GM18498 (cell line): ENCODE measurements around the gene TCP10L.
"Not testable (repeated sequence)": the region's sequence is repeated elsewhere in the genome, so short reads cannot be mapped to it uniquely, and the experiment has no call there.

Experiments used
- ATAC-seq: cut with Tn5 transposase; IDR thresholded peaks from one replicate; pipeline ENCODE4 v1.9.1; 2021; ENCODE audit warnings: mild to moderate bottlenecking, moderate library complexity; ENCODE audit not compliant: unreplicated experiment

TCP10L gene

DNA sequence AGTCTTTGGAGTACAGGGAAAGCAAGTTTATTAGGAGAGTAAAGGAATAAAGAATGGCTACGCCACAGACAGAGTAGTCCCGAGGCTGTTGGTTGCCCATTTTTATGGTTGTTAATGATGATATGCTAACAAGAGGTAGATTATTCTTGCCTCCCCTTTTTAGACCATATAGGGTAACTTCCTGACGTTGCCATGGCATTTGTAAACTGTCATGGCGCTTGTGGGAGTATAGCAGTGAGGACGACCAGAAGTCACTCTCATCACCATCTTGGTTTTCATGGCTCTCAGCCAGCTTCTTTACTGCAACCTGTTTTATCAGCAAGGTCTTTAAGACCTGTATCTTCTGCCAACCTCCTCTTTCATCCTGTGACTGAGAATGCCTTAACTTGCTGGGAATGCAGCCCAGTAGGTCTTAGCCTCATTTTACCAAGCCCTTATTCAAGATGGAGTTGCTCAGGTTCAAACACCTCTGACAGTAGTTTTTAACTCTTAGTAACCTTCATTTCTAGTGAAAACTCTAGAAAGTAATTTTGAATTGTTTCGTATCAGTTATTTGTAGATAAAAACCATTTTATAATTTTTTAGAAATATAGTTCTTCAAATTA, 26.2 kb downstream of the TCP10L start:
- ATAC-seq: no peak

DNA sequence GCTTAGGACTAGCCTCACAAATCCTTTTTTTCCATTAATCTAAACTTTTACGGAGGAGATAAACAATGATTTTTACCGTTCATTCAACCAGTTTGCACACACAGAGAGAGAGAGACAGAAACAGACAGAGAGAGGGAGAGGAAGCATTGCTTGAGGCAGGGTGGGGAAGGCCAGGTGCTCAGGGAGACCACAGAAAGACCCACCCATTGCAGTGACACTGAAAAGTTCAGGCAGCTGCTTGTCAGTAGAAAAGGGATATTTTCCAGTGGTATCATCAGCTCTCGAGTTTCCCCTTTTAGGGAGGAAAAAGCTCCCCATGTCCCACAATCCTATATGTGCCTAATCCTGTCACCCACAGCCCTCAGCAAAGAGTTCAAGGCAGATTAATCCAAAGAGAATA, 27.2 kb downstream of the TCP10L start:
- no peak for ATAC-seq

DNA sequence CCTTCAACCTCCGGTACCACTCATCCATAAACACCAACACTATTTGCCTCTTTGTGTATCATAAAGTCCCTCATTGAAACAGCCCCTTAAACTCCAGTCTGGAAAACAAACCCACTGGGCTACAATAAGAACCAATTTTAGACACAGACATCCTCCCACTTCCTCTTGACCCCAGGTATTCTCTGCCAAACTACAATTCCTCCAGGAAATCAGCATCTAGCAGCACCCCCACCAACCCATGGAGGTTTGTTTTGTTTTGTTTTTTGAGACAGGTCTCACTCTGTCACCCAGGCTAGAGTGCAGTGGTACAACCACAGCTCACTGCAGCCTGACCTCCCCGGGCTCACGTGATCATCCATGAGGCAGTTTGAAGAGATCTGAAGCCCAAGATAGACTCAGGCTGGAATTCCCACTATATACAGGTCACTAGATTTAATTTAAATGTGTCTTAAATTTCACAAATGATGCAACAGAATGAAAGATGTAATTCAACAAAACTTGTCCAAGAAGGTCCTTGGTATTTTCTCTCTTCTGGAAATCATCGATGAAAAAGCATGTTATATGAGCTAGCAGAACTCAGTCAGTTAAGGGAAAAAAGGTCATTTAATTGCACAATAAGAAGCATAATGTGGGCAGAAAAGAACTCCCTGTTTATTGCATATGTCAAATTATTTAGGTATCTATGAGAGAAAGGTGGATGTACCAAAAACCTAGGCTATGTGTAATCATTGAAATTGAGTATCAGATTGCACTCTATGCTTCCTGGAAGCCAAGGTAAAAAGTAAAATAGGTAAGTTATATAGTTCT, 30.3 kb downstream of the TCP10L start:
- ATAC-seq: no peak

DNA sequence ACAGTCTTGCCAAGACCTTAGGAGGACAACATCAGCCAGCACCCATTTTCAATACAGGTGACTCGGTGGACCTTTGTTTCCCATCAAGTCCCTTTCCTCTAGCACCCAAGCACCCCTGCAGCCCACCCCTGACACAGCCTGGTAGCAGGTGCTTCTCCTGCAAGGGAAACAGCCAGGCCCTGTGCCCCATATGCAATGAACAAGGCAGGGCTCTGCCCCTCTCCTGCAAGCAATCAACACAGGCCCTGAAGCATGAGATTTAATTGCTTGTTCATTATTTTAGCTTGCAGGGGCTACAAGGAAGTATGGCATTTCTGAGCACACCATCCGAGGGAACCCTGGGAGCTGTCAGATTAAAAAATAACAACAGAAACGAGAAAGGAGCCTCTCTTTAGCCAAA, 35.4 kb downstream of the TCP10L start:
- ATAC-seq: no peak

DNA sequence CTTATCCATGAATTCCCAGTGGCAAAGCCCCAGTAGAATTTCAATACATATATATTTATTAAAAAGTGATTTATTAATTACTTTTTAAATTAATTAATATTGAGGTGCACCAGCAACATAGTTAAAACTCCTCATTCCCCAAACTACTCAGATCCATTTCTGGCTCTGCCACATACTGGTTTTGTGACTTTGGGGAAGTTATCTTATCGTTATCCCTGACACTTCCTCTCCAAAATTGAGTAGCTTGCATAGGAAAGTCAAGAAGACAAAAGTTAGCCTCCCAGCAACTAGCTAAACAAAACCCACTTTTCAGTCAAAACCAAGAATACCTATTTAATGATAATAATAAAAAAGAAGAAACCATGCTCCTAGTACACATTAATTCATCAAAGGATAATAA, 35.9 kb downstream of the TCP10L start:
- ATAC-seq: no peak

DNA sequence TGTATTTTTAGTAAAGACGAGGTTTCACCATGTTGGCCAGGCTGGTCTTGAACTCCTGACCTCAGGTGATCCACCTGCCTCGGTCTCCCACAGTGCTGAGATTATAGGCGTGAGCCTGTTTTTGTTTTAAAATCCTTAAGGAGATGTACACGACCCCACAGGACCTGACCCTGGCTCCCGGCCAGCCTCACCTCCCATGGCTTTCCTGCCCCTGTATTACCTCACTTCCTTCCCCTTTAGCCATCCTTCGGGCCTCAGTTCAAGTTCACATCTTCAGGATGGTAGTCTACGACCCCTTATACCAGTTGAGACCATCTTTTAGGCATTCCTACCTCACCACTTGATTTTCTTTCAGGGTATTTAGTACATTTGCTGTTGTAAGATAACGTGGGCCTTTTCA, 36.3 kb downstream of the TCP10L start:
- no peak for ATAC-seq

DNA sequence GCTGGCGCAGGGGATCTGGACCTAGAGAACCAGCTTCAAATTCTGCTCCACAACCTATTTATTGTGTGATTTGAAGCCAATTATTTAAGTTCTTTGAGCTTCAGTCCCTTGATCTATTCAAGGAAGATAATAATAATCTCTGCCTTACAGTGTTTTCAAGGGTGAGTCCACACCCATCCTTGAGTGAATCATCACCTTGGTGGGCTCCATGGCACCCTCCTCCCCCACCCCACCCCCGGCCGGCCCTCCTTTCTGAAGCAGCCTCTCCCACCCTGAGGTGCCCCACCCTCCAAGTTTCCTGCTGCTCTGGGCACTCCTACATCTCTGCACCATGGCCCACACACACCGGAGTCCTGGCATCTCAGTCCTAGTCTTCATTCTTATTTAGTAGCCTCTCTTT, 38.3 kb downstream of the TCP10L start:
- no peak for ATAC-seq

DNA sequence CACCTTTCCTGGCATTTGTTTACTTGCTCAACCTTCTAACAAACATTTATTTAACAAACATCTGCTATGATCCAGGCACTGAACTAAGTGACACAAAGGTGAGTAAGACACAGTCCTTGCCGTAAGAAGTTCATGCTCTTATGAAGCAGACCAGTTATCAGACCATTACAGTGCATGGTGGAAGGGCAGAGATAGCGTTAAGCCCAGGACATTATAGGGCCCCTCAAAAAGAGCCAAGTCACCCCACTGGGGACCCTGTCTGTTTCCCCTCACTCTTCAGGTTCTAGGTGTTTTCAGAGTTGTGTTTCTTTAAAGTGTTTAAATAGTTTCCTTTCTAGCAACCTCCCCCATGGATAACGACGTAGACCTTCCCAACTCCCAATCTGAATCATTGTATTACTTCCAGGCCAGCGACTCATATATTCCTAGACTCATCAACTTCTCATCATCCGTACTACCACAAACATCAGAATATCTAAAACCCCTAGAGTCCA, 39.3 kb downstream of the TCP10L start:
- ATAC-seq: no peak

DNA sequence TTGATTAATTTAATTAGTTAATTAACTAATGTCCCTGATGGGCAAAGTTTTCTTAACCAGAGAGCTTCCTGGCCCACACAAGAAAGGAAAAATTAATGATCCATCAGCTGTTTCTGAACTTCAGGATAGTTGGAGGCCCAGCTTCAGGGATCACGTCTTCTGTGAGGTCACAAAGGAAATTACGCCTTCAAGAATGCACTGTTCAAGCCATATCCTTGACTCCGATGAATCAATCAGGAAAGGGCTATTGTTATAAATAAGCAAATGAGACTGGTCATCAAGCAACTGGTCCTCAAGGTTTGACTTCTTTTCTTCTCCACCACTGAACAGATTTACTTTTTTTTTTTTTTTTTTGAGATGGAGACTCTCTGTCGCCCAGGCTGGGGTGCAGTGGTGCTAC, 40.6 kb downstream of the TCP10L start:
- ATAC-seq: no peak

DNA sequence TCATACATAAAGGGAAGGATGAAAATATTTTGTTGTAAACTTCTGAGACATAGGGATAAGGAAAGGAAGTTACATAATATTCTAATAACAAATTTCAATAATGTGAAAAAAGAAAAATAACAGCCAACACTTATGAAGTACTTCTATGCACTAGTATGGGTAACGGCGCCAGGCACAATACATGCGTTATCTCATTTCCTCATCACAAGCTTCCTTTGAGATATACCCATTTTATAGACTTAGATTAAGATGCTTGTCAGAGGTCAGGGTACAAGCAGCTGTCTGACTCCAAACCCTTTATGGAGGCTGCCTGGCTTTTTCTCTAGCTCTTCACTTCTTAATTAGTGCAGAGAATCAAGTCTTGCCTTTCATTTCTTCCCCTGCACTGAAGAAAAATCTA, 41.3 kb downstream of the TCP10L start:
- ATAC-seq: no peak

DNA sequence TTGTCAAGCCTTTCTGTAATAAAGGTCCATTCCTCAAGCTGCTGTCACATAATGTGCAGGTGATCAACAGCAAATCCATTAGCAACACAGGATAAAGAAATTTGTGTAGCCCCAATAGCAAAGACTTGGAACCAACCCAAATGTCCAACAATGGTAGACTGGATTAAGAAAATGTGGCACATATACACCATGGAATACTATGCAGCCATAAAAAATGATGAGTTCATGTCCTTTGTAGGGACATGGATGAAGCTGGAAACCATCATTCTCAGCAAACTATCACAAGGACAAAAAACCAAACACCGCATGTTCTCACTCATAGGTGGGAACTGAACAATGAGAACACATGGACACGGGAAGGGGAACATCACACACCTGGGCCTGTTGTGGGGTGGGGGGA, 42.3 kb downstream of the TCP10L start:
- not testable (repeated sequence) for ATAC-seq

DNA sequence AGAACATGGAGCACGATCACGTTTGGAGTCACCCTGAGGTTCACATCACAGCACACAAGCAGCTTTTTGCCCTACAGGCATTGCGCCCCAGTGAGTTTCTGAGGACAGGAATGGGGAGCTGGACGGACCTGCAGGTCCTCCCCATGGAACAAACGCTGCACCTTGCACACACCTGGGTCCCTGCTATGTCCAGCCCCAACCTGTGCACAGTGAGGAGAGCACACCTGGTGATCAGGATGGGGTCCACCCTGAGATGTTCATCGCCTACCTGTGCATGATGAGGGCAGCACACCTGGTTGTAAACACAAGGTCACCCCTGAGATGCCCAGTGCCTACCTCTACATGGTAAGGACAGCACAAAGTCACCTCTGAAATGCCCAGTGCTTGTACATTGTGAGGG, 45.9 kb downstream of the TCP10L start:
- ATAC-seq: no peak

DNA sequence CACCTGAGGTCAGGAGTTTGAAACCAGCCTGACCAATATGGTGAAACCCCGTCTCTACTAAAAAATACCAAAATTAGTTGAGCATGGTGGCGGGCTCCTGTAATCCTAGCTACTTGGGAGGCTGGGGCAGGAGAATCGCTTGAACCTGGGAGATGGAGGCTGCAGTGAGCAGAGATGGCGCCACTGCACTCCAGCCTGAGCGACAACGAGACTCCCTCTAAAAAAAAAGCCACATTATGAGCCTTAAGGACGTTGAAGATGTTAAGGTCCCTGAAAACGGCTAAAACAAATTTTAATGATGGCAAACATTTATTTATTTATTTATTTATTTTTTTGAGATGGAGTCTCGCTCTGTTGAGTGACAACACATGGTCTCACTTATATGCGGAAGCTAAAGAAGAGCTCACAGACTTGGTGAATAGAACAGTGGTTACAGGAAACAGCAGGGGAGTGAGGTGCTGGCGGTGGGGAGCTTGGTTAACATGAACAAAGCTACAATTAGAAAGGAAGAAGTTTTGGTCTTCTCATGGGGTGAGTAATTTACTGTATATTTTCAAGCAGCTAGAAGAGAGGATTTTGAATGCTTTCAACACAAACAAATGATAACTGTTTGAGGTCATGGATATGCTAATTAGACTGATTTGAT, 47.1 kb downstream of the TCP10L start:
- ATAC-seq: no peak

DNA sequence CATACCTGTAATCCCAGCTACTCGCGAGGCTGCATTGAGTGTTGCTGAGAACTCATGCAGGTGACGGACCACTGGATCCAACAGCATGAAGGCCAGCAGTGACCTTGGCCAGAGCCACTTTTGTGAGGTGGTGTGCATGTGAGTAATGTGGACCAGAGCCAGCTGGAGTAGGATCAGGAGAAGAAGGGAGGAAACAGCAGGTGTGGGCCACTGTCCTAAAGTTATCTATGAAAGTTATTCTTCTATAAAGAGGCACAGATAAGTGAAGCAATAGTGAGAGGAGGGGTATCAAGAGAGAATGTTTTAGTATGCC, 47.8 kb downstream of the TCP10L start:
- ATAC-seq: no peak

DNA sequence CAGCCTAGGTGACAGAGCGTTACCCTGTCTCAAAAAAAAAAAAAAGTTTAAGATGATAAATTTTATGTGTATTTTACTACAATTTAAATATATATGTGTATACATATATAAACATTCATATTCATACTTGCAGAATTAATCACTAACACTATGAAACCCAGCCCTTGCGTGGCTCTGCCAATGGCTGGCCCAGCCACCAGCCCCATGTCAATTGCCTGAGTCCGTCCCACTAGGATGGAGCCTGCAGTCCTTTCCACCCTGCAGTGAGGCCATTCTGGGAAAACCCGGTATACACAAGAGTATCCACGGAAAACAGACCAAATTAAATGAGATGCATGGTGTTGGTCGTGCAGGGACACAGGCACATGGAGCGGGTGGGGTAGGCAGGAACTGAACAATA, 49.7 kb downstream of the TCP10L start:
- ATAC-seq: no peak

DNA sequence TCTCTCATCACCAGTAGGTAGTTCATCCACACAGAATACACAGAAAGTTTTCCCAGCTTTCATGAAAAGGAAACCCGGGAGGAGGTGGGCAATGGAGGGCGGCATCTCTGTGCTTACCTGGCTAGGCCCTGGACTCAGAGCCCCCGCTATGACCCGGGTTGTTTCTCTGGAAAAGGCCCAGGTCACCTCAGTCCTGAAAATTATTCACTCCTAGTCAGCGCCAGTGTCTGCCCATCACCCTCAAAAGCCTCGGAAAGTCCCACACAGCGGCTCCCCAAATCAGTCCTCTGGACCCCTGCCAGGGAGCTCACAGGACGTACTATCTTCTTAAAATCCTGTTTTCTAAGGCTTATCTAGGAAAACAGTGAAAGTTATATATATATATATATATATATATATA, 51.2 kb downstream of the TCP10L start:
- no peak for ATAC-seq

DNA sequence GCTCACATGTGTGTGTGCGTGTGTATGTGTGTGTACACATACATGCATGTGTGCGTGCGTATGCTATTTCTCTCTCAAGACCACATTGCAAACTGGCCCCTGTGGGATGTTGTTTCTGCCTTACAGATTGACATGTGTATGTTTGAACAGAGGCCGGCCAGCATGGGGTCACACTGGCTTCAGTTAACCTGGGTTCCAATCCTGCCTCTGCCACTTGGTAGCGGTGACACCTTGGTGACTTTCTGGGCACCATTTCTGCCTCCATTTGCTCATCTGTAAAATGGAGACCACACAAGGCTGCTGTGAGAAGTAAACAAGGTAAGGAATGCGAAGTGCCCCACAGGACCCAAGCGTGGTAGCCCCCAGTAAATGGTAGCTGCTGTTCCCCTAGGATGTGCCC, 51.7 kb downstream of the TCP10L start:
- no peak for ATAC-seq

DNA sequence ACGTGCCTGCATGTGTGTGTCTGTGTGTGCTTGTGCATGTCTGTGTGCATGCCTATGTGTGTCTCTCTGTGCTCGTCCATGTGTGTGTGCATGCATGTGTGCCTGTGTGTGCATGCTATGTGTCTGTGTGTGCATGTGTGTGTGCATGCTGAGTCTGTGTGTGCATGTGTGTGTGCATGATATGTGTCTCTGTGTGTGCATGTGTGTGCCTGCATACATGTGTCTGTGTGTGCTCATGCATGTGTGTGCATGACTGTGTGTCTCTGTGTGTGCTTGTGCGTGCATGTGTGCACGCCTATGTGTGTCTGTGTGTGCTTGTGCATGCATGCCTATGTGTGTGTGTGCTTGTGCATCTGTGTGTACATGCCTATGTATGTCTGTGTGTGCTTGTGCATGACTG, 52.3 kb downstream of the TCP10L start:
- ATAC-seq: no peak

DNA sequence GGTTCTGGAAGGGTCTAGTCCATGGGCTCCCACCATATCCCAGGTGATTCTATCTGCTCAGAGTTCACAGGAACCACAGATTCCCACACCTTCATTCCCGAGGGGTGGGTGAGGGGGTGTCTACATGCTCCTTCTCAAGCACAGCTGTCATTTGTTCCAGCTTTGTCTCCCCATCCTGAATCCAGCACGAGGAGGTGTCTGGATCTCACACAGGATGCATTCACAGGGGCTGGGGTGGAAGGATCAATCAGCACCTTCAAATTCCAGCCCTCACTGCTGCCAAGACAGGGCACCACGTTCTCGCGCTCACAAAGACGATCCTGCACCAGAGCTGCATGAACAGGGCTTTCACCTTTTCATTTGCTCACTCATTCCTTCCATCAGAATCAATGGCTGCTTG, 52.7 kb downstream of the TCP10L start:
- ATAC-seq: no peak

DNA sequence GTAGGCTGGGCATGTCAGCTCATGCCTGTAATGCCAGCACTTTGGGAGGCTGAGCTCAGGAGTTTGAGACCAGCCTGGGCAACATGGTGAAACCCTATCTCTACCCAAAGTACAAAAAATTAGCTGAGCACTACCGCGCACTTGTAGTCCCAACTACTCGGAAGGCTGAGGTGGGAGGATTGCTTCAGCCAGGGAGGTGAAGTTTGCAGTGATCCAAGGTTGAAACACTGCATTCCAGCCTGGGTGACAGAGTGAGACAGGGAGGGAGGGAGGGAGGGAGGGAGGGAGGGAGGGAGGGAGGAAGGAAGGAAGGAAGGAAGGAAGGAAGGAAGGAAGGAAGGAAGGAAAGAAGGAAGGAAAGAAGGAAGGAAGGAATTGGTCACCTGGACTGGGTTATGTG, 53.8 kb downstream of the TCP10L start:
- not testable (repeated sequence) for ATAC-seq

DNA sequence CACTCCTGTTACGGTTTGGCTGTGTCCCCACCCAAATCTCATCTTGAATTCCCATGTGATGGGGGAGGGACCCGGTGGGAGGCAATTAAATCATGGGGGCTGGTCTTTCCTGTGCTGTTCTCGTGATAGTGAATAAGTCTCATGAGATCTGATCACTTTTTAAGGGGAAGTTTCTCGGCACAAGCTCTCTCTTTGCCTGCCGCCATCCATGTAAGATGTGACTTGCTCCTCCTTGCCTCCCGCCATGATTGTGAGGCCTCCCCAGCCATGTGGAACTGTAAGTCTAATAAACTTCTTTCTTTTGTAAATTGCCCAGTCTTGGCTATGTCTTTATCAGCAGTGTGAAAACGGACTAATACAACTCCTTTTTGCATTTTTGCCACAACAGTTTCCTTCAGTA, 54.5 kb downstream of the TCP10L start:
- not testable (repeated sequence) for ATAC-seq

DNA sequence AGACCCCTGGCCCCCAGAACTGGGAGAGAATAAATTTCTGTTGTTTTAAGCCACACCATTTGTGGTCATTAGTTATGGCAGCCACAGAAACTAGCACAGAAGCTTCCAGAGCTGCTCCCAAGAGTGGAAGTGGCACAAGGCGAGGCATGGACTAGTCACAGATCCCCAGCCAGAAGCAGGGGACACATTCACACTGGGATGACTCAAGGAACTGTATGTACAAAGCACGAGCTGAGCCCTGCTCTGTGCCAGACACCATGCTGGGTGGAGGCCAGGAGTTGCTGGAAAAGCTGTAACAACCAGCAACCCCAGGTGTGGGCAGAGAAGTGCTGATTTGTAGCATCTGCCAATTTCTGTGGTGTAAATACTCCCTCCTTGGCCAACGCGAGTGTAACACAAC, 55.6 kb downstream of the TCP10L start:
- ATAC-seq: no peak
